Coronary artery (tissue), 2 donors: ENCODE measurements around the gene CDKN1A.

ENCODE experiments used
- DNase-seq: peaks from one replicate; pipeline ENCODE4 v3.0.0-alpha.2; 2017; ENCODE audit warnings: low spot score
- H3K27ac ChIP-seq, 2 donors: fragments of 200-600 bp; sonication (generic); one replicate each; pipeline ENCODE4 v1.5.1; 2016 to 2019
- H3K4me3 ChIP-seq: fragments of 200-600 bp; sonication (generic); 2 replicates; pipeline ENCODE4 v1.5.1; 2016; ENCODE audit warnings: mild to moderate bottlenecking, moderate library complexity
- CTCF ChIP-seq: fragments of 200-600 bp; sonication (generic); IDR thresholded peaks from one replicate; pipeline ENCODE4 v1.5.1; 2019; ENCODE audit warnings: antibody characterized with exemption

Gene CDKN1A

GRCh38 chr6:36691612-36692011, 13.1 kb downstream of the CDKN1A start:
- H3K4me3 ChIP-seq, result no peak overlapping the region
- no peak for TF ChIP-seq CTCF
- DNase-seq, result no peak
- no peak overlapping the region for H3K27ac ChIP-seq

- no peak overlapping the region for H3K27ac ChIP-seq
- no peak for TF ChIP-seq CTCF
- no peak for DNase-seq
- no peak overlapping the region for H3K4me3 ChIP-seq
Observed at GRCh38 chr6:36692220-36692619, 13.7 kb downstream of the CDKN1A start.

GRCh38 chr6:36692861-36693702, 14.6 kb downstream of the CDKN1A start:
- H3K4me3 ChIP-seq, result no peak overlapping the region
- H3K27ac ChIP-seq, result peak overlapping the region in 1 of 2 donors; percentile 30
- DNase-seq, result peak; percentile 77
- no peak for TF ChIP-seq CTCF

- TF ChIP-seq CTCF, result no peak
Observed at GRCh38 chr6:36694616-36695015, 16.1 kb downstream of the CDKN1A start.

GRCh38 chr6:36695414-36695813, 16.9 kb downstream of the CDKN1A start:
- no peak for TF ChIP-seq CTCF
- Histone ChIP-seq H3K27ac (no peak overlapping the region), H3K4me3 (no peak overlapping the region)
- no peak for DNase-seq

More at GRCh38 chr6:36694616-36695015, 16.1 kb downstream of the CDKN1A start:
- no peak overlapping the region for H3K27ac ChIP-seq
- no peak overlapping the region for H3K4me3 ChIP-seq
- no peak for DNase-seq

GRCh38 chr6:36697481-36697903, 19.0 kb downstream of the CDKN1A start, which contains the start of gene RAB44:
TSS of gene RAB44 (plus strand) at chr6:36697826. CDS start at chr6:36704236, 6,410 bp downstream.
- DNase-seq, result peak; percentile 57
- no peak within 1 kb of the TSS for H3K27ac ChIP-seq
- TF ChIP-seq CTCF, result no peak
- no peak within 1 kb of the TSS for H3K4me3 ChIP-seq

GRCh38 chr6:36698196-36698595, 19.7 kb downstream of the CDKN1A start:
- TF ChIP-seq CTCF, result no peak
- Histone ChIP-seq H3K27ac (no peak overlapping the region), H3K4me3 (no peak overlapping the region)
- DNase-seq, result no peak
